ENCODE data around the gene VWC2.

GRCh38 chr7:49775949-49776443 lies 2.6 kb downstream of the VWC2 start:
- TF ChIP-seq EZH2 (IDR thresholded peaks at IDR 0.05; ENCODE audit: low read length, missing control alignments) (no peak), CTCF (conservative IDR thresholded peaks at IDR 0.05 in 1 of 2, IDR thresholded peaks at IDR 0.05 in 1 of 2; ENCODE audit: low read depth in 1 of 2, low read length in 2 of 2) (no peak)
